Mesendoderm (in vitro differentiated cells): ENCODE data around the gene RSBN1. TPM values are rescaled to one million over a fixed set of nuclear protein-coding genes. Genes with fewer than 3 reads are reported as not detected.
A peak's percentile ranks its signal among the peaks of the same experiment; 100 is the strongest.

Experiments
- DNase-seq: peaks from one replicate; pipeline ENCODE4 v3.0.0; 2013
- H2AK5ac ChIP-seq: 2 replicates; pipeline ENCODE4 v1.6.1; 2013; ENCODE audit warnings: low read length, inconsistent platforms
- H2BK120ac ChIP-seq: 2 replicates; pipeline ENCODE4 v1.6.1; 2013; ENCODE audit warnings: low read depth, mild to moderate bottlenecking, low read length, moderate library complexity, mixed read lengths
- H2BK15ac ChIP-seq: replicated peaks from 2 replicates; pipeline ENCODE4 v1.6.1; 2013; ENCODE audit warnings: low read depth, mild to moderate bottlenecking, moderate library complexity
- H2BK5ac ChIP-seq: 2 replicates; pipeline ENCODE4 v1.6.1; 2013; ENCODE audit warnings: low read length, inconsistent platforms
- H3K18ac ChIP-seq: 2 replicates; pipeline ENCODE4 v1.6.1; 2013; ENCODE audit warnings: mild to moderate bottlenecking, low read length, mixed read lengths
- H3K23ac ChIP-seq: one replicate; pipeline ENCODE4 v1.6.1; 2013; ENCODE audit warnings: low read length
- H3K27ac ChIP-seq: 2 replicates; pipeline ENCODE4 v1.5.1; 2013; ENCODE audit warnings: low read depth, mild to moderate bottlenecking, inconsistent platforms, low read length, moderate library complexity
- H3K27me3 ChIP-seq: 2 replicates; pipeline ENCODE4 v1.6.1; 2013; ENCODE audit warnings: low read length, control low read depth, mild to moderate bottlenecking, inconsistent platforms; ENCODE audit not compliant: insufficient read depth, poor library complexity
- H3K36me3 ChIP-seq: 2 replicates; pipeline ENCODE4 v1.6.1; 2013; ENCODE audit warnings: low read length, inconsistent platforms; ENCODE audit not compliant: control insufficient read depth, insufficient read depth
- H3K4ac ChIP-seq: one replicate; pipeline ENCODE4 v1.6.1; 2013; ENCODE audit warnings: low read depth, mild to moderate bottlenecking, low read length, moderate library complexity
- H3K4me1 ChIP-seq: 2 replicates; pipeline ENCODE4 v1.6.1; 2013; ENCODE audit warnings: low read depth, low read length, inconsistent platforms; ENCODE audit not compliant: control insufficient read depth
- H3K4me2 ChIP-seq: 2 replicates; pipeline ENCODE4 v1.6.1; 2013; ENCODE audit warnings: low read length
- H3K4me3 ChIP-seq: 2 replicates; pipeline ENCODE4 v1.5.1; 2013; ENCODE audit warnings: mild to moderate bottlenecking, low read length
- H3K56ac ChIP-seq: one replicate; pipeline ENCODE4 v1.6.1; 2013; ENCODE audit warnings: low read length
- H3K79me1 ChIP-seq: 2 replicates; pipeline ENCODE4 v1.6.1; 2013; ENCODE audit warnings: low read length, inconsistent platforms
- H3K79me2 ChIP-seq: 2 replicates; pipeline ENCODE4 v1.6.1; 2013; ENCODE audit warnings: mild to moderate bottlenecking, low read length; ENCODE audit not compliant: control insufficient read depth, insufficient read depth
- H3K9ac ChIP-seq: 2 replicates; pipeline ENCODE4 v1.6.1; 2013; ENCODE audit warnings: low read length, inconsistent platforms
- H4K5ac ChIP-seq: one replicate; pipeline ENCODE4 v1.6.1; 2013; ENCODE audit warnings: low read length
- H4K8ac ChIP-seq: one replicate; pipeline ENCODE4 v1.6.1; 2013; ENCODE audit warnings: low read depth, mild to moderate bottlenecking, control low read depth, low read length, moderate library complexity
- WGBS: extraction: QIAGEN DNeasy Blood & Tissue Kit; methylation state at CpG from one replicate; pipeline ENCODE4 v1.1.7; 2013; ENCODE audit warnings: low lambda C conversion rate, missing lambda C conversion rate; ENCODE audit not compliant: insufficient coverage; ENCODE audit errors: extremely low coverage; 5-methylcytosine and 5-hydroxymethylcytosine counted together
- polyA plus RNA-seq, 2 experiments: library from polyadenylated mRNA; stranded (reverse); fragments of 200-250 nt; gene quantifications; one replicate each; pipeline ENCODE4 v1.2.3, GENCODE V29; 2013

The RSBN1 gene
- polyA plus RNA-seq (2013, experiment 1 of 2), result 7.0 TPM
- 6.8 TPM for polyA plus RNA-seq (2013, experiment 2 of 2)

DNA sequence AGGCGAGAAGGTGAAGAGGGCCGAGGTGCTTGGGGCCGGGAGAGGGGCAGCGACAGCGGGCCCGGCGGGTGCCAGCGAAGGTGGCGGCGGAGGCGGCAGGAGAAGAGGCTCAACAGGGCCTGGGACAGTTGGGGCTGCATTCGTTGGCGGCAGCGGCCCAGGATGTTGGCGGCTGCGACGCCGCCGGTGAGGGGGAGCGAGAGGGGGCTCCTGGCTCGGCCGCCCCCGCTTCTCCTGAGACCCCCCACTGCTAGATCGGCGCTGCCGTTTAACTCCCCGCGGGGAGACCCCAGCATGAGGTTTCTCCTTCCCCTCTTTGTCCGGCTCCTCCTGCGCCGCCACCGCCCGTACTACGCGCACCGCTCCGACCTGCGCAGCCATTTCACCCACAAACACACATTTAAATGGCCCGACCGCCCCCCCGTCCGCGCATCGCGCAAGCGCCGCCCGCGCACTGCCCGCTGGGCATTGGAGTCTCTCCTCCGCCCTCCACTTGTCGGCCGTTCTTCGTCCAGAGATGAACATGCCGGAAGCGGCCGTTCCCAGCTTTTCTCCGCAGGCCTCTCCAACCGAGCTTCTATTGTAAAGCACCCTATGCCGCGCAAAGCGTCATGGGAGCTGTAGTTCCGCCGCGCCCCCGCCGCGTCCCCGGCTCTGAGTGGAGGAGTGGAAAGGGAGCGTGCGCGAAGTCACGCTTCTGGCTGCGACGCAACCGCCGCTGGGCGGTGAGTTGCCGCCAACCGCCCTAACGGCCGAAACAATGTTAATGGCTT, at the start of gene RSBN1:
TSS of gene RSBN1 (minus strand) at position 589 of the 773 bp plus-strand sequence. CDS start at position 525, 64 bp downstream.
- no peak within 1 kb of the TSS for H2BK120ac ChIP-seq
- peak within 1 kb of the TSS; percentile 90 for H3K4me3 ChIP-seq
- no peak within 1 kb of the TSS for H2BK15ac ChIP-seq
- peak within 1 kb of the TSS; percentile 69 for H3K27ac ChIP-seq
- H3K4me1 ChIP-seq, result peaks cover 2% of the 10 kb centered on the region
- peaks cover 7% of the 10 kb centered on the region for H3K79me1 ChIP-seq
- H4K5ac ChIP-seq, result no peak within 1 kb of the TSS
- H3K23ac ChIP-seq, result no peak within 1 kb of the TSS
- peak within 1 kb of the TSS; percentile 82 for H3K4me2 ChIP-seq
- no peak within 1 kb of the TSS for H2BK5ac ChIP-seq
- no CpG with 5 or more reads among the region's 82 CpGs for WGBS
- no peaks in the 10 kb centered on the region for H3K27me3 ChIP-seq
- H2AK5ac ChIP-seq, result no peak within 1 kb of the TSS
- no peaks in the 10 kb centered on the region for H3K36me3 ChIP-seq
- H4K8ac ChIP-seq, result peak within 1 kb of the TSS; percentile 60
- H3K18ac ChIP-seq, result peak within 1 kb of the TSS; percentile 4
- H3K79me2 ChIP-seq, result peaks cover 32% of the 10 kb centered on the region
- no peak within 1 kb of the TSS for H3K4ac ChIP-seq
- H3K9ac ChIP-seq, result peak within 1 kb of the TSS; percentile 94
- peak; percentile 100 for DNase-seq
- peak within 1 kb of the TSS; percentile 97 for H3K56ac ChIP-seq

DNA sequence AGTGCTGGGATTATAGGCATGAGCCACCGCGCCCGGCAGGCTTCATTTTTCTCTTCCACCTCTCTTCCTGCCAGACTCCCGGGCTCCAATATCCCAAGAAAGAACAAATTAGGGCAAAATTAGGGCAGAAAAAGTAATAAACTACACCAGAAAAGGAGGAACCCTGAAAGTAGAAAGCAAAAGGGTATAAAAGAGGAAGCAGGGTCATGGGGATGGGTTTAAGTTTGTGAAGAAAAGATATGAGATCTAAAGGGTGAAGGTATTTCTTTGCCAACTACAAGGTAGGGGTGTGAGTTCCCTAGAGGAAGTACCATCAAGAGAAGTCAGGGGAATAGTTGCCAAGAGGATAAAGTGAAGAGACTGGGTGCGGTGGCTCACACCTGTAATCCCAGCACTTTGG, 49.4 kb upstream of the RSBN1 start:
- Histone ChIP-seq H3K36me3 (no peaks in the 10 kb centered on the region), H4K5ac (no peak overlapping the region), H3K18ac (no peak overlapping the region), H4K8ac (no peak overlapping the region), H3K9ac (no peak overlapping the region), H3K27me3 (no peaks in the 10 kb centered on the region), H2BK120ac (no peak overlapping the region), H3K4ac (no peak overlapping the region), H3K4me1 (no peaks in the 10 kb centered on the region), H3K4me3 (no peak overlapping the region), H3K23ac (no peak overlapping the region), H3K56ac (no peak overlapping the region), H2AK5ac (no peak overlapping the region), H3K4me2 (no peak overlapping the region), H3K27ac (no peak overlapping the region), H2BK5ac (no peak overlapping the region), H3K79me1 (no peaks in the 10 kb centered on the region), H3K79me2 (no peaks in the 10 kb centered on the region), H2BK15ac (no peak overlapping the region)
- no peak for DNase-seq
- WGBS, result no CpG with 5 or more reads among the region's 5 CpGs

DNA sequence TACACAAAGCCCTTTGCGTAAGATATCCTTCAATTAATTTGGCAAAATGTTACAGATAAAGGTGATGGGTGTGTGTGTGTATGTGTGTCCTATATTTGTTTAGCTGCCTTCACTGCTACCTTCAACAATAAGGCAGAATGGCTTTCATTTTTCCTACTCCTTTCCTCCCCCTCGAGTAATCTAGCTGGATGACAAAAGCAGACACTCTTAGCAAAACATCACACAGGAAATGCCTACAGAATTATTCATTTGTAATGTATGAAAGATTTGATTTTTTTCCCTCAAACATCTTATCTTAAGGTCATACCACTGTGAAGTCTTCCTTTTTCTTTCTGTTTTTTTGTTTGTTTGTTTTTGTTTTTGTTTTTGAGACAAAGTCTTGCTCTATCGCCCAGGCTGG, 48.6 kb upstream of the RSBN1 start:
- no peaks in the 10 kb centered on the region for H3K27me3 ChIP-seq
- H2BK15ac ChIP-seq, result no peak overlapping the region
- no peak overlapping the region for H3K23ac ChIP-seq
- no peak overlapping the region for H3K4ac ChIP-seq
- H2AK5ac ChIP-seq, result no peak overlapping the region
- H4K5ac ChIP-seq, result no peak overlapping the region
- H3K9ac ChIP-seq, result no peak overlapping the region
- no peaks in the 10 kb centered on the region for H3K79me2 ChIP-seq
- no peak overlapping the region for H3K56ac ChIP-seq
- H4K8ac ChIP-seq, result no peak overlapping the region
- H3K27ac ChIP-seq, result no peak overlapping the region
- no CpG with 5 or more reads among the region's 3 CpGs for WGBS
- H3K4me1 ChIP-seq, result no peaks in the 10 kb centered on the region
- no peak overlapping the region for H3K18ac ChIP-seq
- no peak overlapping the region for H2BK5ac ChIP-seq
- H3K79me1 ChIP-seq, result no peaks in the 10 kb centered on the region
- DNase-seq, result no peak
- no peaks in the 10 kb centered on the region for H3K36me3 ChIP-seq
- no peak overlapping the region for H2BK120ac ChIP-seq
- H3K4me2 ChIP-seq, result no peak overlapping the region
- H3K4me3 ChIP-seq, result no peak overlapping the region

GRCh38 chr1:113859478-113860175, 47.4 kb upstream of the RSBN1 start:
- no peak overlapping the region for H3K9ac ChIP-seq
- no peak overlapping the region for H3K4me2 ChIP-seq
- H2BK120ac ChIP-seq, result no peak overlapping the region
- H3K27ac ChIP-seq, result no peak overlapping the region
- no peak overlapping the region for H2AK5ac ChIP-seq
- no peak overlapping the region for H3K4ac ChIP-seq
- H3K18ac ChIP-seq, result no peak overlapping the region
- H3K79me1 ChIP-seq, result no peaks in the 10 kb centered on the region
- H3K23ac ChIP-seq, result no peak overlapping the region
- no peak for DNase-seq
- no peak overlapping the region for H3K4me3 ChIP-seq
- no peak overlapping the region for H4K8ac ChIP-seq
- no peaks in the 10 kb centered on the region for H3K4me1 ChIP-seq
- no peaks in the 10 kb centered on the region for H3K36me3 ChIP-seq
- no CpG with 5 or more reads among the region's 3 CpGs for WGBS
- H3K56ac ChIP-seq, result no peak overlapping the region
- H3K79me2 ChIP-seq, result no peaks in the 10 kb centered on the region
- H2BK15ac ChIP-seq, result no peak overlapping the region
- no peaks in the 10 kb centered on the region for H3K27me3 ChIP-seq
- no peak overlapping the region for H4K5ac ChIP-seq
- H2BK5ac ChIP-seq, result no peak overlapping the region

- WGBS, result no CpG with 5 or more reads among the region's 1 CpG
- Histone ChIP-seq H3K9ac (no peak overlapping the region), H3K23ac (no peak overlapping the region), H4K5ac (no peak overlapping the region), H2BK5ac (no peak overlapping the region), H3K4me1 (no peaks in the 10 kb centered on the region), H4K8ac (no peak overlapping the region), H3K79me2 (no peaks in the 10 kb centered on the region), H3K4ac (no peak overlapping the region), H2BK15ac (no peak overlapping the region), H3K27ac (no peak overlapping the region), H3K36me3 (no peaks in the 10 kb centered on the region), H3K4me2 (no peak overlapping the region), H3K56ac (no peak overlapping the region), H2AK5ac (no peak overlapping the region), H3K79me1 (no peaks in the 10 kb centered on the region), H3K4me3 (no peak overlapping the region), H2BK120ac (no peak overlapping the region), H3K27me3 (no peaks in the 10 kb centered on the region), H3K18ac (no peak overlapping the region)
- no peak for DNase-seq
Measured at GRCh38 chr1:113858982-113859381, 46.7 kb upstream of the RSBN1 start.
